Measurements from ENCODE around the gene SPRR1A. TPM values are rescaled to one million over a fixed set of nuclear protein-coding genes. Genes with fewer than 3 reads are reported as not detected.

The SPRR1A gene
- polyA plus RNA-seq (ENCODE audit: insufficient read depth in 1 of 5, insufficient read length in 5 of 5, low replicate concordance in 1 of 5) = not detected
- long read RNA-seq, donor 1 = 0 reads
- long read RNA-seq, donor 2 = 0 reads
- long read RNA-seq, donor 3 = 0 reads
- long read RNA-seq, donor 4 = 0 reads
- long read RNA-seq, donor 5 = 0 reads
- long read RNA-seq, donor 6 = 0 reads
- long read RNA-seq, donor 7 = 0 reads
- long read RNA-seq, donor 8 = 0 reads

GRCh38 chr1:152983743-152984142 lies at the start of gene SPRR1A:
Gene SPRR1A (plus strand): TSS chr1:152984081. CDS start chr1:152985231, 1,150 bp downstream.
- DNase-seq = no peak

- DNase-seq = no peak
Measured at GRCh38 chr1:152940614-152941013, 43.3 kb upstream of the SPRR1A start.

- DNase-seq = no peak
Measured at GRCh38 chr1:152941037-152941711, 42.7 kb upstream of the SPRR1A start.

- no peak for DNase-seq
Measured at GRCh38 chr1:152942161-152942560, 41.7 kb upstream of the SPRR1A start.

- DNase-seq = no peak
Measured at GRCh38 chr1:152946248-152946647, 37.6 kb upstream of the SPRR1A start.

GRCh38 chr1:152946651-152947256 lies 37.1 kb upstream of the SPRR1A start, which contains the start of gene SPRR5:
Gene SPRR5 (plus strand): TSS chr1:152947206. CDS start chr1:152948555, 1,349 bp downstream.
- DNase-seq = no peak

GRCh38 chr1:152951711-152952110 lies 32.2 kb upstream of the SPRR1A start:
- DNase-seq = no peak

GRCh38 chr1:152953761-152954160 lies 30.1 kb upstream of the SPRR1A start:
- no peak for DNase-seq

GRCh38 chr1:152954436-152954835 lies 29.4 kb upstream of the SPRR1A start:
- DNase-seq = no peak

- no peak for DNase-seq
Measured at GRCh38 chr1:152957561-152957960, 26.3 kb upstream of the SPRR1A start.

- no peak for DNase-seq
Measured at GRCh38 chr1:152959273-152959672, 24.6 kb upstream of the SPRR1A start.

- no peak for DNase-seq
Measured at GRCh38 chr1:152959801-152960451, 24.0 kb upstream of the SPRR1A start.

GRCh38 chr1:152960452-152961044 lies 23.3 kb upstream of the SPRR1A start:
- no peak for DNase-seq

GRCh38 chr1:152961226-152961891 lies 22.5 kb upstream of the SPRR1A start:
- no peak for DNase-seq

GRCh38 chr1:152962876-152963415 lies 20.9 kb upstream of the SPRR1A start:
- no peak for DNase-seq

- no peak for DNase-seq
Measured at GRCh38 chr1:152964536-152964935, 19.3 kb upstream of the SPRR1A start.

GRCh38 chr1:152965853-152966252 lies 18.0 kb upstream of the SPRR1A start:
- DNase-seq = no peak

GRCh38 chr1:152967201-152967600 lies 16.7 kb upstream of the SPRR1A start:
- DNase-seq = no peak

GRCh38 chr1:152968248-152968647 lies 15.6 kb upstream of the SPRR1A start:
- DNase-seq = no peak

GRCh38 chr1:152969036-152969435 lies 14.8 kb upstream of the SPRR1A start:
- no peak for DNase-seq

- DNase-seq = no peak
Measured at GRCh38 chr1:152970495-152970894, 13.4 kb upstream of the SPRR1A start, which contains the start of gene SPRR4. Gene SPRR4 (plus strand): TSS chr1:152970648. CDS start chr1:152971891, 1,243 bp downstream.
